ENCODE measurements around the gene MT1F.

Gene MT1F

DNA sequence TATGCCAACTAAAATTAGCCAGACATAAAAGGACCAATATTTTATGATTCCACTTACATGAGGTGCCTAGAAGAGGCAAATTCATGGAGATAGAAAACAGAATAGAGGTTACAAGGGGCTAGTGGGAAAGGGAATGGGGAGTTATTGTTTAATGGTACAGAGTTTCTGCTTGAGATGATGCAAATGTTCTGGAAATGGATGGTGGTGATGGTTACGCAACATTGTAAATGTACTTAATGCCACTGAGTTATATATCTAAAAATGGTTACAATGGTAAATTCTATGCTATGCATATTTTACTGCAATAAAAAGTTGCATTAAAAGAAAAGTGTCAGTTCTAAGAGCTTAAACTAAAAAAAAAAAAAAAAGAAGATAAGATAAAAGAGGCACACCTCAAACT, 42.4 kb downstream of the MT1F start:
- no peak for DNase-seq (ENCODE audit: low read depth in 2 of 2)

DNA sequence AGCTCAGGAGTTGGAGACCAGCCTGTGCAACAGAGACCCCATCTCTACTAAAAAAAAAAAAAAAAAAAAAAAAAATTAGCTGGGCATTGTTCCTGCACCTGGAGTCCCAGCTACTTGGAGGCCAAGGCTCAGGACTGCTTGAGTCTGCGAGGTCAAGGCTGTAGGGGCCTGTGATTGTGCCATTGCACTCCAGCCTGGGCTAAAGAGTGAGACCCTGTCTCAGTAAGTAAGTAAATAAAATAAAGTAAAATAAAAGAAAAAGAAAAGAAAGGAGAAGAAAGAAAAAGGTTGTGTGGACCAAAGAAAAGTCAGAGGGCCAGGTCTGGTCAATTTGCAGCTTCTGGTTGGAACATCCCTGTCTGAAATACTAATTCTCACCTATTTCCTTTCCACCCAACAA, 42.9 kb downstream of the MT1F start:
- no peak for DNase-seq (ENCODE audit: low read depth in 2 of 2)

DNA sequence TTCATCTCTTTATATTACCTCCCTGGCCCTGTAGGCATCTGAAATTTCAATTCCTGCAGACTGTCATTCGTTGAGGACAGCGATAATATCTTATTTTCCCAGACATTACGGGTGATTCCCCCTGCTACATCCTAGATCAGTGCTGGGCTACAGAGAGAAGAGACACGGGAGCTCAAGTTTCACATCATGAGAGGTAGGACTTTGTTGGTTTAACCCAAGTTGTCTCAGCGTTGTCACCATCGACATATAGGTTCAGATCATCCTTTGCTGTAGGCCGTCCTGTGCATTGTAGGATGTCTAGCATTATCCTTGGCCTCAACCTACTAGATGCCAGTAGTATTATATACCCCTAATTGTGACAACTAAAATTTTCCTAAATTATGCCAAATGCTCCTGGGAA, 43.8 kb downstream of the MT1F start:
- no peak for DNase-seq (ENCODE audit: low read depth in 2 of 2)

DNA sequence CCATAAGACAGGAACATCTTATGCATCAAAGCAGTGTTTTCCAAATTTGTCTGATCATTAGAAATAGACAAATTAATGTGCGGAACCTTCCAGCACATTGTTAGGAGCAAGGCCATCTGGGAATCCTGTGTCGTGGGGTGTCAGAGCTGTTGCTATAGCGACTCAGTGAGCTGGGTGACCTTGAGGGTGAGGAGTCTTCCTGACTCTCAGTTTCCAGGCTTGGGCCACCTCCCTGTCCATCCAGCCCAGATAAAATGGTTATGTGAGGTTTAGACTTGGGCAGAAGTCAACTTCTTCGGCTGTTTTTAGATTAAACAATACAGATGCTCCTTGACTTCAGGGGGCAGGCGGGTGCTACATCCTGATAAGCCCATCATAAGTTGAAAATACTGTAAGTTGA, 45.1 kb downstream of the MT1F start:
- DNase-seq (ENCODE audit: low read depth in 2 of 2) = no peak

All from stimulated activated CD8-positive, alpha-beta memory T cell treated with anti-CD3 and anti-CD28 coated beads, Interleukin-15, amount 100 ng/mL, for 48 hours (primary cell).